ENCODE measurements around the gene METTL26.

The METTL26 gene

GRCh38 chr16:585351-585750, 50.8 kb downstream of the METTL26 start:
- no peak overlapping the region for H3K4me3 ChIP-seq (ENCODE audit: low read length)
- no peak overlapping the region for H2AFZ ChIP-seq (ENCODE audit: low read depth, low read length)
- peaks cover 12% of the 10 kb centered on the region for H3K36me3 ChIP-seq (ENCODE audit: insufficient read depth, low read length)
- H3K9me3 ChIP-seq (ENCODE audit: low read length): no peaks in the 10 kb centered on the region
- peaks cover 13% of the 10 kb centered on the region for H3K4me1 ChIP-seq (ENCODE audit: insufficient read depth, low read length)
- no peaks in the 10 kb centered on the region for H3K27me3 ChIP-seq (ENCODE audit: insufficient read depth, low read length)
